ENCODE measurements around the gene UBE3D. TPM values are rescaled to one million over a fixed set of nuclear protein-coding genes. Genes with fewer than 3 reads are reported as not detected.

The UBE3D gene
- polyA plus RNA-seq, 2 of the 4 experiments (the other 2 are of a cell fraction) = 4.4 to 6.2 TPM

DNA sequence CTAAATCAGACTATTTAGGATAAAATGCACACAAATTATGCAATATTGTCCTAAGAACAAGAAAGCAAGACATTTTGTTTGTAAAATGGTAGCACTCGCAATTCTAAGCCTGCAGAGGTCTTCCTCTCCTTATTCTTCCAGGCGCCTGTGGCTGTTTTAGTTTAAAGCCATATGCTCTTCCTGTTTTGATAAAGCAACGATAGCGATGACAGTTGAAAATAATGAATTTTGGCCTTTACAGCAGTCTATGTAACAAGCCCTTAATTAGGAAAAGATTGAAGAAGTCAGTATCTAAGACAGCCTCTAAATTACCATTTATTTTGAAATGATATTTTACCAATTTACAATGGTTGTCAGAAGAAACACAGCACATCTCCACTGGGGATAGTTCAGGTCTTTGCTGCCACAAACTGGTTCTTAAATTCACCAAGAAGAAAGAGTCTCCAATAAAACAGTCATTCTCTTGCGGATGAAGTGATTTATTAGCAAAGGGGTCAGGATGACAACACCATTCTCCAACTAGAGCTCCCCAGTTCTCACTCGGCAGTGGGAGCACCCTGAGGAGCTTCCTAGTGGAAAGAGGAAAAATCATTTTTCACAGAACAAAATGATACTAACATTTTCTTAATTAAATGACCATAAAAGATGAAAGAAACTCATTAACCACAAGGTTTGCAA, 21.4 kb downstream of the UBE3D start:
- WGBS (ENCODE audit: missing lambda C conversion rate) = 94% methylated on average over 6 of the region's 6 CpGs
- H3K27ac ChIP-seq = no peak overlapping the region
- no peaks in the 10 kb centered on the region for H3K4me1 ChIP-seq
- DNase-seq (ENCODE audit: low read depth in 1 of 2, low spot score in 1 of 2) = no peak
- no peak overlapping the region for H3K4me2 ChIP-seq
- no peak for ATAC-seq
- ChIA-PET CTCF (no interaction called here), POLR2A (no interaction called here)
- H3K4me3 ChIP-seq = no peak overlapping the region
- TF ChIP-seq KDM1A (IDR thresholded peaks at IDR 0.05; ENCODE audit: low read depth) (no peak), HOXA7 (CRISPR knock-in tag; IDR thresholded peaks at IDR 0.05) (no peak), CHD4 (IDR thresholded peaks at IDR 0.05; ENCODE audit: borderline replicate concordance) (no peak), FOSL2 (IDR thresholded peaks at IDR 0.05) (no peak), FOSL2 (CRISPR knock-in tag; IDR thresholded peaks at IDR 0.05) (no peak), NFE2L2 (conservative IDR thresholded peaks at IDR 0.05; ENCODE audit: low read length) (no peak), MAFK (IDR thresholded peaks at IDR 0.05; ENCODE audit: partially characterized antibody) (no peak), BHLHE40 (IDR thresholded peaks at IDR 0.05; ENCODE audit: low read depth, low read length) (no peak), MAZ (IDR thresholded peaks at IDR 0.05; ENCODE audit: borderline replicate concordance, low read depth, low read length) (no peak), ESRRA (IDR thresholded peaks at IDR 0.05; ENCODE audit: borderline replicate concordance, low read length) (no peak), ZSCAN20 (CRISPR knock-in tag; IDR thresholded peaks at IDR 0.05) (no peak), FOSB (CRISPR knock-in tag; IDR thresholded peaks at IDR 0.05) (no peak)
- TF ChIP-seq, protein P1, sequence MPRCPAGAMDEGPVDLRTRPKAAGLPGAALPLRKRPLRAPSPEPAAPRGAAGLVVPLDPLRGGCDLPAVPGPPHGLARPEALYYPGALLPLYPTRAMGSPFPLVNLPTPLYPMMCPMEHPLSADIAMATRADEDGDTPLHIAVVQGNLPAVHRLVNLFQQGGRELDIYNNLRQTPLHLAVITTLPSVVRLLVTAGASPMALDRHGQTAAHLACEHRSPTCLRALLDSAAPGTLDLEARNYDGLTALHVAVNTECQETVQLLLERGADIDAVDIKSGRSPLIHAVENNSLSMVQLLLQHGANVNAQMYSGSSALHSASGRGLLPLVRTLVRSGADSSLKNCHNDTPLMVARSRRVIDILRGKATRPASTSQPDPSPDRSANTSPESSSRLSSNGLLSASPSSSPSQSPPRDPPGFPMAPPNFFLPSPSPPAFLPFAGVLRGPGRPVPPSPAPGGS (IDR thresholded peaks at IDR 0.05) = no peak
- no peaks in the 10 kb centered on the region for H3K9me3 ChIP-seq
- no peak for FAIRE-seq

DNA sequence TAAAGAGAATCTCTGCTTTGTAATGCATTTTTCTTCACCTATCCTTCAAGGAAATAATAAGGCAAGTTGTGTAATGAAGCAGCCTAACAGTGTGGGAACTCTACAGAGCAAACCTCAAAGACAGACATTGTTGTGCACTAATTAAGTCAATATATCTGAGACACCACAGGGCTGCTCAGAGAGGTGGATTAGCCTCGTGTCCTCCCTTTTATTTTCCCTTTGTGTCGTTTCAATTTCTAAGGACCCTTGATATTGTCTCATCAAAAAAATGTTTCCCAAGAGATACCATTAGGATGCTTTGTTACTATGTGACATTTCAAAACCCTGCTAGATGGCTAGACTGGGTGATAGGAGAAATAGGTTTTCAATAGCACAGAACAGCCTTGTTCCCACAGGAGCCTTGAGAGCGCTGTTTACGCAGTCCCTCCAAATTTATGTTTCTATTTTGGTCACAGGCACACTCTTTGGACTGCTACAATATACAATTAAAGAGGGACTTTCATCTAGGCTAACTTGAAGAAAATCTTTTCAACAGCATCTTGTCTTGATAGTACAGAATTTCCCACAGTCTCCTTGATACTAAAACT, 23.1 kb downstream of the UBE3D start:
- Histone ChIP-seq H3K4me1 (no peaks in the 10 kb centered on the region), H3K27ac (no peak overlapping the region), H3K4me2 (no peak overlapping the region), H3K9me3 (no peaks in the 10 kb centered on the region), H3K4me3 (no peak overlapping the region)
- no peak for ATAC-seq
- WGBS (ENCODE audit: missing lambda C conversion rate) = 90% methylated on average over 4 of the region's 4 CpGs
- POLR2A ChIA-PET = no interaction called here
- FAIRE-seq = no peak
- CTCF ChIA-PET = no interaction called here
- no peak for DNase-seq (ENCODE audit: low read depth in 1 of 2, low spot score in 1 of 2)
- TF ChIP-seq, protein P2, sequence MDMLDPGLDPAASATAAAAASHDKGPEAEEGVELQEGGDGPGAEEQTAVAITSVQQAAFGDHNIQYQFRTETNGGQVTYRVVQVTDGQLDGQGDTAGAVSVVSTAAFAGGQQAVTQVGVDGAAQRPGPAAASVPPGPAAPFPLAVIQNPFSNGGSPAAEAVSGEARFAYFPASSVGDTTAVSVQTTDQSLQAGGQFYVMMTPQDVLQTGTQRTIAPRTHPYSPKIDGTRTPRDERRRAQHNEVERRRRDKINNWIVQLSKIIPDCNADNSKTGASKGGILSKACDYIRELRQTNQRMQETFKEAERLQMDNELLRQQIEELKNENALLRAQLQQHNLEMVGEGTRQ (IDR thresholded peaks at IDR 0.05) = no peak

DNA sequence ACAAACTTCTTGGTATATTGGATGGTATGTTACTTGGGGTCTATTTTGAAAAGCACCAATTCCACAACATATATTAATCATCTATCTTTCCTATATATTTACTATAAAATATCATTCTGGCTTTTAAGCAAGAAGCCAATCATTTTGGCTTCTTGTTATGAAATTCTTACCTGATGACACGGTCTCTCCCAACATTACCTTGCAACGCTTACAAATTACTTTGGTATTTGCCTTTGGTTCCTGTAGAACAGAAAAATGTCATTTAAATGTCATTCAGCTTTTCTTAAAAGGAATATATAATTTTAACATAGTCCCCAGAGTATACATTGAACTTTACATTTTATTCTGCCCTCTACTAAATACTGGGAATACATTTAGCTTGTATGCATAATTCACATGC, 27.4 kb downstream of the UBE3D start:
- no peak for ATAC-seq
- DNase-seq (ENCODE audit: low read depth in 1 of 2, low spot score in 1 of 2) = no peak
- H3K9me3 ChIP-seq = no peaks in the 10 kb centered on the region
- no peak overlapping the region for H3K27ac ChIP-seq
- WGBS (ENCODE audit: missing lambda C conversion rate) = 85% methylated on average over 2 of the region's 2 CpGs
- ChIA-PET POLR2A (no interaction called here), CTCF (interaction anchor here (1.2 to 1.6 kb wide), 2 partner anchors 27 to 29 kb away, joined by 3 to 4 read pairs; partner anchors contain the start of genes DOP1A and UBE3D)
- H3K4me1 ChIP-seq = no peaks in the 10 kb centered on the region
- H3K4me3 ChIP-seq = no peak overlapping the region
- H3K4me2 ChIP-seq = no peak overlapping the region
- FAIRE-seq = no peak
- TF ChIP-seq MYC (IDR thresholded peaks at IDR 0.05; ENCODE audit: borderline replicate concordance, low read length) = no peak
- no peak for TF ChIP-seq CBX8 (IDR thresholded peaks at IDR 0.05)
- TF ChIP-seq, protein P3, sequence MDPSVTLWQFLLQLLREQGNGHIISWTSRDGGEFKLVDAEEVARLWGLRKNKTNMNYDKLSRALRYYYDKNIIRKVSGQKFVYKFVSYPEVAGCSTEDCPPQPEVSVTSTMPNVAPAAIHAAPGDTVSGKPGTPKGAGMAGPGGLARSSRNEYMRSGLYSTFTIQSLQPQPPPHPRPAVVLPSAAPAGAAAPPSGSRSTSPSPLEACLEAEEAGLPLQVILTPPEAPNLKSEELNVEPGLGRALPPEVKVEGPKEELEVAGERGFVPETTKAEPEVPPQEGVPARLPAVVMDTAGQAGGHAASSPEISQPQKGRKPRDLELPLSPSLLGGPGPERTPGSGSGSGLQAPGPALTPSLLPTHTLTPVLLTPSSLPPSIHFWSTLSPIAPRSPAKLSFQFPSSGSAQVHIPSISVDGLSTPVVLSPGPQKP (IDR thresholded peaks at IDR 0.05; ENCODE audit: low read depth, low read length) = no peak
- no peak for TF ChIP-seq CHD2 (IDR thresholded peaks at IDR 0.05; ENCODE audit: low read length, partially characterized antibody)
- no peak for TF ChIP-seq NPAS2 (CRISPR knock-in tag; IDR thresholded peaks at IDR 0.05; ENCODE audit: borderline replicate concordance)
- no peak for TF ChIP-seq POLR2AphosphoS2 (conservative IDR thresholded peaks at IDR 0.05; ENCODE audit: low read length)
- TF ChIP-seq NR3C1 (IDR thresholded peaks at IDR 0.05) = no peak
- no peak for TF ChIP-seq KDM5A (IDR thresholded peaks at IDR 0.05)
- TF ChIP-seq CEBPB (IDR thresholded peaks at IDR 0.05) = no peak
- TF ChIP-seq SMC3 (IDR thresholded peaks at IDR 0.05) = no peak
- TF ChIP-seq RCOR1 (IDR thresholded peaks at IDR 0.05; ENCODE audit: low read depth, low read length) = no peak
- TF ChIP-seq MAFK (IDR thresholded peaks at IDR 0.05; ENCODE audit: partially characterized antibody) = no peak
- TF ChIP-seq, protein P4, sequence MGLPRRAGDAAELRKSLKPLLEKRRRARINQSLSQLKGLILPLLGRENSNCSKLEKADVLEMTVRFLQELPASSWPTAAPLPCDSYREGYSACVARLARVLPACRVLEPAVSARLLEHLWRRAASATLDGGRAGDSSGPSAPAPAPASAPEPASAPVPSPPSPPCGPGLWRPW (IDR thresholded peaks at IDR 0.05) = no peak
- no peak for TF ChIP-seq HOXB13 (CRISPR knock-in tag; IDR thresholded peaks at IDR 0.05; ENCODE audit: low read depth)
- TF ChIP-seq MAZ (IDR thresholded peaks at IDR 0.05; ENCODE audit: borderline replicate concordance, low read depth, low read length) = no peak
- no peak for TF ChIP-seq RFX5 (IDR thresholded peaks at IDR 0.05)
- no peak for TF ChIP-seq HEYL (CRISPR knock-in tag; IDR thresholded peaks at IDR 0.05)

All from A549 (cell line).